ENCODE results near the gene GPR21.

The GPR21 gene, protein sequence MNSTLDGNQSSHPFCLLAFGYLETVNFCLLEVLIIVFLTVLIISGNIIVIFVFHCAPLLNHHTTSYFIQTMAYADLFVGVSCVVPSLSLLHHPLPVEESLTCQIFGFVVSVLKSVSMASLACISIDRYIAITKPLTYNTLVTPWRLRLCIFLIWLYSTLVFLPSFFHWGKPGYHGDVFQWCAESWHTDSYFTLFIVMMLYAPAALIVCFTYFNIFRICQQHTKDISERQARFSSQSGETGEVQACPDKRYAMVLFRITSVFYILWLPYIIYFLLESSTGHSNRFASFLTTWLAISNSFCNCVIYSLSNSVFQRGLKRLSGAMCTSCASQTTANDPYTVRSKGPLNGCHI

DNA sequence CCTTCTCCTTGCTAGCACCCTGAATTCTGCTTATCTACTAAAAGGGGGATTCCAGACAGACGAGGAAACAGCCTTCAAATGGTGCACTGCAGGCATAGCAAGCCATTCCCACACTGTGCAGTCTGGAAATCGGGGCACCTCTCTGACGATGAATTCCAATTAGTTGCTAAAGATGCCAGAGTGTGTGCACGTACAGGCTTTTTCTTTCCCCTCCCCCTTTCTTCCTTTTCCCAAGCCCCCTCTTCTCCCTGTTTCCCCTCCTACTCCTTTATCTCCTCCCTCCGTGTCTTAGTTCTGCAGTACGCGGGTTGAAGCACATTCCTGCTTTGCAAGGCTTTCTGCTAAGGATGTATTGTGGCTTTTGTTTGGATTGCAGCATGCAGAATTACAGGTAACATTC lies at the start of gene GPR21:
GPR21 (plus strand) TSS at position 316 of the 400 bp plus-strand sequence. CDS start 900 bp downstream, outside the sequence.
- no peak within 1 kb of the TSS; the same call in 1 of the 2 replicates for H3K27ac ChIP-seq
- no peak for TF ChIP-seq ZFX (IDR thresholded peaks at IDR 0.05)
- TF ChIP-seq, protein P1, sequence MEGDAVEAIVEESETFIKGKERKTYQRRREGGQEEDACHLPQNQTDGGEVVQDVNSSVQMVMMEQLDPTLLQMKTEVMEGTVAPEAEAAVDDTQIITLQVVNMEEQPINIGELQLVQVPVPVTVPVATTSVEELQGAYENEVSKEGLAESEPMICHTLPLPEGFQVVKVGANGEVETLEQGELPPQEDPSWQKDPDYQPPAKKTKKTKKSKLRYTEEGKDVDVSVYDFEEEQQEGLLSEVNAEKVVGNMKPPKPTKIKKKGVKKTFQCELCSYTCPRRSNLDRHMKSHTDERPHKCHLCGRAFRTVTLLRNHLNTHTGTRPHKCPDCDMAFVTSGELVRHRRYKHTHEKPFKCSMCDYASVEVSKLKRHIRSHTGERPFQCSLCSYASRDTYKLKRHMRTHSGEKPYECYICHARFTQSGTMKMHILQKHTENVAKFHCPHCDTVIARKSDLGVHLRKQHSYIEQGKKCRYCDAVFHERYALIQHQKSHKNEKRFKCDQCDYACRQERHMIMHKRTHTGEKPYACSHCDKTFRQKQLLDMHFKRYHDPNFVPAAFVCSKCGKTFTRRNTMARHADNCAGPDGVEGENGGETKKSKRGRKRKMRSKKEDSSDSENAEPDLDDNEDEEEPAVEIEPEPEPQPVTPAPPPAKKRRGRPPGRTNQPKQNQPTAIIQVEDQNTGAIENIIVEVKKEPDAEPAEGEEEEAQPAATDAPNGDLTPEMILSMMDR (conservative IDR thresholded peaks at IDR 0.05), result no peak

DNA sequence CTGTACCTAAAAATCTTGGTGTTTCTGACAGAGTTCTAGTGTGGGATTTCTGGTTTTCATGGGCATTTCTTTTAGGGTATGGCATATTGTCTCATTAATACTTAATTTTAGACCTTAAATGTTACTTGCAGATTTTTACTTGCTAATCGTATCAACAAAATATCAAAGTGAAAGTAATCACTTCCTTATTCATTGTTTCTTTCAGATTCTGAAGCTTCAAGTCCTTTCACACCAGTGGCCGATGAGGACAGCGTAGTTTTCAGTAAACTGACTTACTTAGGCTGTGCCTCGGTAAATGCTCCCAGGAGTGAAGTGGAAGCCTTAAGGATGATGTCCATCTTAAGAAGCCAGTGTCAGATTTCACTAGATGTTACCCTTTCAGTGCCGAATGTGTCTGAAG lies 47.5 kb upstream of the GPR21 start:
- no peak overlapping the region for H3K27ac ChIP-seq
- TF ChIP-seq ZFX (IDR thresholded peaks at IDR 0.05), result no peak
- TF ChIP-seq, protein P1 (conservative IDR thresholded peaks at IDR 0.05), result no peak

DNA sequence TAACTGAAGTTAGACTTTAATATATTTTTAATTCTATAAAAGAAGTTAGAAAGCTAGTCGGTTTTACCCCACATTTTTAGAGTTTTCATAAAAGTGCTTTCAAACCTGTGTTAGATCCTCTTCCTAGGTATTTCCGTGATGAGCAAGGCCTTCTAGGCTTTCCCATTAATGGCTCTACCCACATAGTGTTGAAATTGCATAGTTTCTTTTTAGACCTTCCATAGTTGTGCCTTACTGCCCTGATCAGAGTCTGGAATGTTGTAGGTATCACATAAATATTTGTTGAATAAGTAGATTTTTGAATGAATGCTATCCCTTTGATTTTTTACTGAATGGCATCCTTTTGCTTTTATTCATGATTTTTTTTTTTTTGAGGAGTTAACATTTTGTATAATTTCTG lies 45.3 kb upstream of the GPR21 start:
- TF ChIP-seq, protein P1 (conservative IDR thresholded peaks at IDR 0.05), result no peak
- TF ChIP-seq ZFX (IDR thresholded peaks at IDR 0.05), result no peak

DNA sequence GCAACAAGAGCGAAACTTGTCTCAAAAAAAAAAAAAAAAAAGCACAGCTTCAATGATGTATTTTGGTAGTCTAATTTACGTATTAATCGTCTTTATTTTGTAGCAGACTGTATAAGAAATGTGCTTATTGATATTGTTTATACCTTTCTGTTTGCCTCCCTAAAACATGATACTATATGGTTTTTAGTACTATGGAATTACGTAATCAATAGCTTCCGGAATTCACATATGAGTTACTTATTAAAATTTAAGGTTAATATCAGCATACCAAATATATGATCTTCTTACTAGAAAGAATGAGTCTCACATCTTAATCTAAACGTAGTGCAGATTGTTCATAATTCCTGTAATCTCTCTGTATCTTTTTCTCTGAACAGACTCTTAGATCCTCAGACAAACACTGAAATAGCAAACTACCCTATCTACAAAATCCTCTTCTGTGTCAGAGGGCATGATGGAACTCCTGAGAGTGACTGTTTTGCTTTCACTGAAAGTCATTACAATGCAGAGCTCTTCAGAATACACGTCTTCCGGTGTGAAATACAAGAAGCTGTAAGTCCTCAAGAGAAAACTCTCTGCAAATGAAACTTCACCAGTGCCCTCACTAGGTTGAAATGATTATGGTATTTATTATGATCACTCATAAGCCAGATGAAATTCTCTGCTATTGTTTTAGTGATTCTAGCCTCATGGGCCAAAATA lies 44.4 kb upstream of the GPR21 start:
- no peak for TF ChIP-seq ZFX (IDR thresholded peaks at IDR 0.05)
- TF ChIP-seq, protein P1 (conservative IDR thresholded peaks at IDR 0.05), result no peak
- no peak overlapping the region for H3K27ac ChIP-seq

More for the DNA sequence above, 45.3 kb upstream of the GPR21 start:
- no peak overlapping the region for H3K27ac ChIP-seq

DNA sequence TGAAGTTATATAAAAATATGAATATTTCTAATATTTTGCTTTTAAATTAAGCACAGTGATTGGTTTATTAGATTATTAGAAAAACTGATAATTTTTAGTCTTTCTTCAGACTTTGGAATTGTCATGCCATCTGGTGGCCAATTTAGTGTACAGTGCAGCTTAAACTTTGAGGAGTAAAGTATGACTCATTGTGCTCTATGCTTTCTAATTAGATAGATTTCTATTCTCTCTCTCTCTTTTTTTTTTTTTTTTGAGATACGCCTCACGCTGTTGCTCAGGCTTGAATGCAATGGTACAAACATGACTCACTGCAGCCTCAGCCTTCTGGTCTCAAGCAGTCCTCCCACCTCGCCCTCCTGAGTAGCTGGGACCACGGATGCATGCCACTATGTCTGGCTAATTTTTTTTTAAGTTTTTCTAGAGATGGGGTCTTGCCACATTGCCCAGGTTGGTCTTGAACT lies 42.1 kb upstream of the GPR21 start:
- TF ChIP-seq, protein P1 (conservative IDR thresholded peaks at IDR 0.05), result peak; percentile 87
- TF ChIP-seq ZFX (IDR thresholded peaks at IDR 0.05), result no peak
- no peak overlapping the region for H3K27ac ChIP-seq

DNA sequence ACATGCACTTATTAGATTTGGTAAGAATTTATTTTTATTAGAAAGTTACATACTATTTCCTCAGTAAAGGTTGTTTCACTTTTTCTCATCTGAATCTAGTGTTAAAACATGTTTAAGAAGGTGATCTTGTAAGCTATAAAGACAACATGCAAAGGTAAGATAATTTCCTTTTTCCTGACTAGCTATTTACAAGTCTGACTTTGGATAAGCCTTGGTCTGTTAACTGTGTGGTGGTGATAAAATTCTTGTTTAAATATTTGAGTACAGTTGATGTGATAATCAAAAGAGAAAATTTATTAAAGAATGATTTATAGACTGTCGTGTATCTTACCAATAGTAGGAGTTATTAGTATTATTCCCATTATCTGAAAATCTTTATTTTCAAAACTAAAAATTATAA lies 36.9 kb upstream of the GPR21 start:
- no peak for TF ChIP-seq ZFX (IDR thresholded peaks at IDR 0.05)
- TF ChIP-seq, protein P1 (conservative IDR thresholded peaks at IDR 0.05), result no peak

DNA sequence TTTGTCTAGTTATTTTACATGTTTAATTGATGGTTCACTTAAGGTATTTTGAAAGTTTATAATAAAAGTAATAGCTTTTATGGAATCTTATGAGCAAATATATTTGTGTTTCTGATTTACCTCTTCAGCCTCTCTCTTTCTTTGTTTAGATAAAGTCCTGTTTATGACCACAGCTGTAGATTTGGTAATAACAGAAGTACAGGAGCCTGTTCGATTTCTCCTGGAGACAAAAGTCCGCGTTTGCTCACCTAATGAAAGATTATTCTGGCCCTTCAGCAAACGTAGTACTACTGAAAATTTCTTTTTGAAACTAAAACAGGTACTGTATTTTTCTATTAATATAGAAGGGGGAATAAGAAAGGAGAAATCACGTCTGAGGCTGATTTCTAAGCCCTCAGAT lies 35.0 kb upstream of the GPR21 start:
- TF ChIP-seq, protein P1 (conservative IDR thresholded peaks at IDR 0.05), result no peak
- TF ChIP-seq ZFX (IDR thresholded peaks at IDR 0.05), result no peak
- no peak overlapping the region for H3K27ac ChIP-seq

More for the DNA sequence above, 36.9 kb upstream of the GPR21 start:
- H3K27ac ChIP-seq, result no peak overlapping the region

Data from C4-2B (cell line).